ENCODE results near the gene GPS2. TPM values are rescaled to one million over a fixed set of nuclear protein-coding genes. Genes with fewer than 3 reads are reported as not detected.

The GPS2 gene
- total and polyA plus RNA-seq, 2 donors (not counting 1 experiment from before 2014, with no cell fraction given), result 137 to 225 TPM

DNA sequence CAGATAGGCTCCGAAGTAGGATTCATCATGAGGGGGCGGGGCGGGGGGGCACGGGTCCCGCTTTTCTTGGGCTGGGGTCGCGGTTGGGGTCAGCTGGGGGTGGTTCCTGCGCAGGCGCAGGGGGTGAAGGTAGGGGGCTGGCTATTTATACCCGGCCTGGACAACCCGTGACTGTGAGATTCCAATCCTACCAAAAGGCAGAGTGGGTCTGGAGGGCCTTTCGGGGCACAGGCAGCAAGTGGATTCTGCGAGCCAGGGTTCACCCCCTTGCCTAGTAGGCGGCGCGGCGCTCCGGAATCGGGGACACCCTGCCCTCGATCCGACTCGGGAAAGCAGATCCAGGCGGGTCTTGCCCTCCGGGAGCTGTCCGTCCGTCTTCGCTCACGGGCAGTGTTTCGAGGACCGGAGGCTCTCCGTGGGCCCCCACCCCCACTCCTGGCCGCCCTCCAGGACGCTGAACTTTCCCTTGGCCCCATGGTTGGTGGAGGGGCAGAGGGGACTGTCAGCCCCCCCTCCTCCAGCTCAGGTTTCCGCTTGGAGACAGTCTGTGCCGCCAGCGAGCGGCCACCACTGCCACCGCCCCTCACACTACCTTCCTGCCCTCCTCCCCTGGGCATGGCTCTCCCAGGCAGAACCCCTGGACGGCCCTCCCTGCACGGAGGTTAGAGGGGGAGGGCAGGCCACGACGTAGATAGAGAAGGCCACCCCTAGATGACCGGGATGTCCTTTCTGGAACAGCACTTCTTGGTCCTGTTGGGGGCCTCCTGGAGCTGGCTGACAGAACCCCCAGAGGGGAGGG, 33.0 kb downstream of the GPS2 start:
- peak overlapping the region; percentile 64 for H2AFZ ChIP-seq (ENCODE audit: insufficient read depth, low read depth, low read length, poor library complexity, severe bottlenecking)
- H3K9ac ChIP-seq (ENCODE audit: low read length), result peak overlapping the region; percentile 67
- H3K9me3 Mint-ChIP-seq (ENCODE audit: insufficient read depth), result no peaks in the 10 kb centered on the region
- H4K20me1 ChIP-seq (ENCODE audit: control insufficient read depth, insufficient read depth, low read length, poor library complexity, severe bottlenecking), result no peaks in the 10 kb centered on the region
- no peak overlapping the region for H3K27ac ChIP-seq (ENCODE audit: low read length in 2 of 2)
- peak overlapping the region; percentile 92 for H3K4me3 Mint-ChIP-seq
- no peak overlapping the region for H3K27ac Mint-ChIP-seq
- ChIA-PET CTCF (interaction anchor here (0.7 to 10.9 kb wide), 7 partner anchors 9 to 236 kb away, joined by 3 to 115 read pairs (median 7); partner anchors contain the start of genes ACADVL and DLG4), POLR2A (interaction anchor here (0.6 to 1.8 kb wide), 6 partner anchors 12 to 280 kb away, joined by 3 to 7 read pairs (median 4); no protein-coding TSS in a partner anchor)
- intact Hi-C loops (cut with micrococcal nuclease), result loop anchor here (2.0 kb wide), 1 partner anchor 19 kb away; the partner anchor contains the start of gene CLDN7
- peaks cover 0 to 50% (median 13%) of the 10 kb centered on the region in 4 experiments for H3K27me3 ChIP-seq (replicated peaks in 1 of 4; ENCODE audit: control extremely low read depth in 1 of 4, control insufficient read depth in 3 of 4, insufficient read depth in 4 of 4, low read length in 3 of 4)
- H3K4me3 ChIP-seq (ENCODE audit: control extremely low read depth in 1 of 5, extremely low read depth in 1 of 5, insufficient read depth in 1 of 5, low read depth in 2 of 5, low read length in 4 of 5), result peak overlapping the region in 4 of 5 experiments; percentile 36 to 69 (median 54)
- H3K4me2 ChIP-seq (replicated peaks; ENCODE audit: low read depth, low read length, poor library complexity, severe bottlenecking), result peak overlapping the region; percentile 98
- no peaks in the 10 kb centered on the region for H3K79me2 ChIP-seq (ENCODE audit: control insufficient read depth, insufficient read depth, low read length)
- DNase-seq (peak; percentile 47), ATAC-seq (ENCODE audit: low read depth) (no peak)
- TF ChIP-seq, protein P1, sequence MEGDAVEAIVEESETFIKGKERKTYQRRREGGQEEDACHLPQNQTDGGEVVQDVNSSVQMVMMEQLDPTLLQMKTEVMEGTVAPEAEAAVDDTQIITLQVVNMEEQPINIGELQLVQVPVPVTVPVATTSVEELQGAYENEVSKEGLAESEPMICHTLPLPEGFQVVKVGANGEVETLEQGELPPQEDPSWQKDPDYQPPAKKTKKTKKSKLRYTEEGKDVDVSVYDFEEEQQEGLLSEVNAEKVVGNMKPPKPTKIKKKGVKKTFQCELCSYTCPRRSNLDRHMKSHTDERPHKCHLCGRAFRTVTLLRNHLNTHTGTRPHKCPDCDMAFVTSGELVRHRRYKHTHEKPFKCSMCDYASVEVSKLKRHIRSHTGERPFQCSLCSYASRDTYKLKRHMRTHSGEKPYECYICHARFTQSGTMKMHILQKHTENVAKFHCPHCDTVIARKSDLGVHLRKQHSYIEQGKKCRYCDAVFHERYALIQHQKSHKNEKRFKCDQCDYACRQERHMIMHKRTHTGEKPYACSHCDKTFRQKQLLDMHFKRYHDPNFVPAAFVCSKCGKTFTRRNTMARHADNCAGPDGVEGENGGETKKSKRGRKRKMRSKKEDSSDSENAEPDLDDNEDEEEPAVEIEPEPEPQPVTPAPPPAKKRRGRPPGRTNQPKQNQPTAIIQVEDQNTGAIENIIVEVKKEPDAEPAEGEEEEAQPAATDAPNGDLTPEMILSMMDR (IDR thresholded peaks at IDR 0.05), result no peak
- TF ChIP-seq EZH2 (IDR thresholded peaks at IDR 0.05; ENCODE audit: borderline replicate concordance, insufficient read depth, low read depth, low read length, poor library complexity, severe bottlenecking), result no peak
- H3K9me3 ChIP-seq (ENCODE audit: control extremely low read depth in 1 of 3, control insufficient read depth in 2 of 3, insufficient read depth in 1 of 3, low read length in 2 of 3), result peaks cover 0 to 18% (median 0%) of the 10 kb centered on the region in 3 donors
- WGBS (ENCODE audit: insufficient coverage), result 7% methylated on average over 36 of the region's 43 CpGs
- H3K27me3 Mint-ChIP-seq, result peaks cover 29% of the 10 kb centered on the region
- H3K4me1 Mint-ChIP-seq, result peaks cover 20% of the 10 kb centered on the region
- H3K4me1 ChIP-seq (ENCODE audit: control insufficient read depth in 2 of 2, insufficient read depth in 2 of 2, low read length in 2 of 2), result peaks cover 20 to 31% of the 10 kb centered on the region in 2 donors
- H3K36me3 ChIP-seq (replicated peaks in 1 of 2; ENCODE audit: control extremely low read depth in 1 of 2, control insufficient read depth in 1 of 2, extremely low read depth in 1 of 2, insufficient read depth in 2 of 2, low read length in 1 of 2), result no peaks in the 10 kb centered on the region
